ENCODE results near the gene ATXN1. TPM values are rescaled to one million over a fixed set of nuclear protein-coding genes. Genes with fewer than 3 reads are reported as not detected.

Gene ATXN1
- total and polyA plus RNA-seq, 2 of the 13 experiments (the other 11 are each of a cell fraction or from before 2014, with no cell fraction given) = 20.7 to 39.5 TPM

DNA sequence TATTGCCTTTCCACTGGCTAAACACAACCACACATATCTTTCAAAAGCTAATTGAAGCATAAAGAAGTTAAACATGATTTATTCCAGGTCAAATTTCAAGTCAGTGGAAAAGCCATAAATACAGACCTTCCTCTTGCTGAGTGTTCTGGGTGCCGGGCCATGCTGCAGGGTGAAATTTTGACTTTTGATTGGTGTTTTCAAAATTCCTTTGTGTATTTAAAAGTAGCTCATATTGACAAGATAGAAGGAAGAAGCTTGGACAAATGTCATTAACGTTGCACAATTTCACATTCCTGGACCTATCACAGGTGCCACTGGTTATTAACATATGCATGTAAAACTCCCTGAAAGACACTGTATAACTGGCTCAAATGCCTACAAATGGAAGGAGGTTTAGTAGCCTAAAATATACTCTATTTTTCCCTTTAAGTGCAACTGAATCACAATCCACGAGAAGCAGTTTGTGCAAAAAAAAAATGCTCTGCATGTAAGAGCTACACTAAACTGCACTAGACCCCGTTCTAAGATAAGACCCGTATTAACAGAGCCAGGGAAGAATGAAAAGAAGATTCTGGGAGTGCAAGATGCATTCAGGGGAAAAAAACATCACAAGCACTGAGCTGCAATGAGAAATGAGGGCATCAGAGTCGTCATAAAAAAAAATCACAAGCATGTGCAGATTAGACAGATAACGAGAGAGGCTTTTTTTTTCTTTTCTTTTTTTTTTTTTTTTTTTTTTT, 30.4 kb downstream of the ATXN1 start (continued):
- TF ChIP-seq, protein P1, sequence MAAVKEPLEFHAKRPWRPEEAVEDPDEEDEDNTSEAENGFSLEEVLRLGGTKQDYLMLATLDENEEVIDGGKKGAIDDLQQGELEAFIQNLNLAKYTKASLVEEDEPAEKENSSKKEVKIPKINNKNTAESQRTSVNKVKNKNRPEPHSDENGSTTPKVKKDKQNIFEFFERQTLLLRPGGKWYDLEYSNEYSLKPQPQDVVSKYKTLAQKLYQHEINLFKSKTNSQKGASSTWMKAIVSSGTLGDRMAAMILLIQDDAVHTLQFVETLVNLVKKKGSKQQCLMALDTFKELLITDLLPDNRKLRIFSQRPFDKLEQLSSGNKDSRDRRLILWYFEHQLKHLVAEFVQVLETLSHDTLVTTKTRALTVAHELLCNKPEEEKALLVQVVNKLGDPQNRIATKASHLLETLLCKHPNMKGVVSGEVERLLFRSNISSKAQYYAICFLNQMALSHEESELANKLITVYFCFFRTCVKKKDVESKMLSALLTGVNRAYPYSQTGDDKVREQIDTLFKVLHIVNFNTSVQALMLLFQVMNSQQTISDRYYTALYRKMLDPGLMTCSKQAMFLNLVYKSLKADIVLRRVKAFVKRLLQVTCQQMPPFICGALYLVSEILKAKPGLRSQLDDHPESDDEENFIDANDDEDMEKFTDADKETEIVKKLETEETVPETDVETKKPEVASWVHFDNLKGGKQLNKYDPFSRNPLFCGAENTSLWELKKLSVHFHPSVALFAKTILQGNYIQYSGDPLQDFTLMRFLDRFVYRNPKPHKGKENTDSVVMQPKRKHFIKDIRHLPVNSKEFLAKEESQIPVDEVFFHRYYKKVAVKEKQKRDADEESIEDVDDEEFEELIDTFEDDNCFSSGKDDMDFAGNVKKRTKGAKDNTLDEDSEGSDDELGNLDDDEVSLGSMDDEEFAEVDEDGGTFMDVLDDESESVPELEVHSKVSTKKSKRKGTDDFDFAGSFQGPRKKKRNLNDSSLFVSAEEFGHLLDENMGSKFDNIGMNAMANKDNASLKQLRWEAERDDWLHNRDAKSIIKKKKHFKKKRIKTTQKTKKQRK (IDR thresholded peaks at IDR 0.05; ENCODE audit: low read length) = no peak
- no peak for TF ChIP-seq LCORL (IDR thresholded peaks at IDR 0.05)
- no peak for TF ChIP-seq LCORL (CRISPR knock-in tag; IDR thresholded peaks at IDR 0.05)
- no peak for TF ChIP-seq ZNF768 (CRISPR knock-in tag; IDR thresholded peaks at IDR 0.05)
- TF ChIP-seq, protein P2, sequence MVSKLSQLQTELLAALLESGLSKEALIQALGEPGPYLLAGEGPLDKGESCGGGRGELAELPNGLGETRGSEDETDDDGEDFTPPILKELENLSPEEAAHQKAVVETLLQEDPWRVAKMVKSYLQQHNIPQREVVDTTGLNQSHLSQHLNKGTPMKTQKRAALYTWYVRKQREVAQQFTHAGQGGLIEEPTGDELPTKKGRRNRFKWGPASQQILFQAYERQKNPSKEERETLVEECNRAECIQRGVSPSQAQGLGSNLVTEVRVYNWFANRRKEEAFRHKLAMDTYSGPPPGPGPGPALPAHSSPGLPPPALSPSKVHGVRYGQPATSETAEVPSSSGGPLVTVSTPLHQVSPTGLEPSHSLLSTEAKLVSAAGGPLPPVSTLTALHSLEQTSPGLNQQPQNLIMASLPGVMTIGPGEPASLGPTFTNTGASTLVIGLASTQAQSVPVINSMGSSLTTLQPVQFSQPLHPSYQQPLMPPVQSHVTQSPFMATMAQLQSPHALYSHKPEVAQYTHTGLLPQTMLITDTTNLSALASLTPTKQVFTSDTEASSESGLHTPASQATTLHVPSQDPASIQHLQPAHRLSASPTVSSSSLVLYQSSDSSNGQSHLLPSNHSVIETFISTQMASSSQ (IDR thresholded peaks at IDR 0.05; ENCODE audit: low read depth) = no peak
- TF ChIP-seq, protein P2 (CRISPR knock-in tag; IDR thresholded peaks at IDR 0.05; ENCODE audit: borderline replicate concordance) = no peak
- TF ChIP-seq, protein P3, sequence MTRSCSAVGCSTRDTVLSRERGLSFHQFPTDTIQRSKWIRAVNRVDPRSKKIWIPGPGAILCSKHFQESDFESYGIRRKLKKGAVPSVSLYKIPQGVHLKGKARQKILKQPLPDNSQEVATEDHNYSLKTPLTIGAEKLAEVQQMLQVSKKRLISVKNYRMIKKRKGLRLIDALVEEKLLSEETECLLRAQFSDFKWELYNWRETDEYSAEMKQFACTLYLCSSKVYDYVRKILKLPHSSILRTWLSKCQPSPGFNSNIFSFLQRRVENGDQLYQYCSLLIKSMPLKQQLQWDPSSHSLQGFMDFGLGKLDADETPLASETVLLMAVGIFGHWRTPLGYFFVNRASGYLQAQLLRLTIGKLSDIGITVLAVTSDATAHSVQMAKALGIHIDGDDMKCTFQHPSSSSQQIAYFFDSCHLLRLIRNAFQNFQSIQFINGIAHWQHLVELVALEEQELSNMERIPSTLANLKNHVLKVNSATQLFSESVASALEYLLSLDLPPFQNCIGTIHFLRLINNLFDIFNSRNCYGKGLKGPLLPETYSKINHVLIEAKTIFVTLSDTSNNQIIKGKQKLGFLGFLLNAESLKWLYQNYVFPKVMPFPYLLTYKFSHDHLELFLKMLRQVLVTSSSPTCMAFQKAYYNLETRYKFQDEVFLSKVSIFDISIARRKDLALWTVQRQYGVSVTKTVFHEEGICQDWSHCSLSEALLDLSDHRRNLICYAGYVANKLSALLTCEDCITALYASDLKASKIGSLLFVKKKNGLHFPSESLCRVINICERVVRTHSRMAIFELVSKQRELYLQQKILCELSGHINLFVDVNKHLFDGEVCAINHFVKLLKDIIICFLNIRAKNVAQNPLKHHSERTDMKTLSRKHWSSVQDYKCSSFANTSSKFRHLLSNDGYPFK (CRISPR knock-in tag; IDR thresholded peaks at IDR 0.05; ENCODE audit: borderline replicate concordance) = no peak
- no peak for TF ChIP-seq BRD4 (CRISPR knock-in tag; IDR thresholded peaks at IDR 0.05)
- TF ChIP-seq, protein P4, sequence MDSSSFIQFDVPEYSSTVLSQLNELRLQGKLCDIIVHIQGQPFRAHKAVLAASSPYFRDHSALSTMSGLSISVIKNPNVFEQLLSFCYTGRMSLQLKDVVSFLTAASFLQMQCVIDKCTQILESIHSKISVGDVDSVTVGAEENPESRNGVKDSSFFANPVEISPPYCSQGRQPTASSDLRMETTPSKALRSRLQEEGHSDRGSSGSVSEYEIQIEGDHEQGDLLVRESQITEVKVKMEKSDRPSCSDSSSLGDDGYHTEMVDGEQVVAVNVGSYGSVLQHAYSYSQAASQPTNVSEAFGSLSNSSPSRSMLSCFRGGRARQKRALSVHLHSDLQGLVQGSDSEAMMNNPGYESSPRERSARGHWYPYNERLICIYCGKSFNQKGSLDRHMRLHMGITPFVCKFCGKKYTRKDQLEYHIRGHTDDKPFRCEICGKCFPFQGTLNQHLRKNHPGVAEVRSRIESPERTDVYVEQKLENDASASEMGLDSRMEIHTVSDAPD (CRISPR knock-in tag; IDR thresholded peaks at IDR 0.05) = no peak
- no peak for TF ChIP-seq KMT2B (CRISPR knock-in tag; IDR thresholded peaks at IDR 0.05)
- no peak for TF ChIP-seq MZF1 (CRISPR knock-in tag; IDR thresholded peaks at IDR 0.05; ENCODE audit: borderline replicate concordance)
- 0 out of 2 replicates have a peak, but pooled peaks have one; percentile 69 for TF ChIP-seq RORA (CRISPR knock-in tag; IDR thresholded peaks at IDR 0.05)
- no peak for TF ChIP-seq SMAD9 (CRISPR knock-in tag; IDR thresholded peaks at IDR 0.05)
- no peak; the same call in 1 of the 2 replicates for TF ChIP-seq HDAC1 (CRISPR knock-in tag; IDR thresholded peaks at IDR 0.05)
- TF ChIP-seq, protein P5, sequence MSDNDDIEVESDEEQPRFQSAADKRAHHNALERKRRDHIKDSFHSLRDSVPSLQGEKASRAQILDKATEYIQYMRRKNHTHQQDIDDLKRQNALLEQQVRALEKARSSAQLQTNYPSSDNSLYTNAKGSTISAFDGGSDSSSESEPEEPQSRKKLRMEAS (IDR thresholded peaks at IDR 0.05) = no peak
- TF ChIP-seq ZNF333 (CRISPR knock-in tag; IDR thresholded peaks at IDR 0.05; ENCODE audit: borderline replicate concordance) = no peak
- TF ChIP-seq ZNF780A (CRISPR knock-in tag; IDR thresholded peaks at IDR 0.05) = no peak
- TF ChIP-seq ZNF660 (CRISPR knock-in tag; IDR thresholded peaks at IDR 0.05; ENCODE audit: borderline replicate concordance, low read depth) = no peak
